Keratinocyte (primary cell): ENCODE data around the gene HINFP. TPM values are rescaled to one million over a fixed set of nuclear protein-coding genes. Genes with fewer than 3 reads are reported as not detected.
"Not testable (repeated sequence)": the region's sequence is repeated elsewhere in the genome, so short reads cannot be mapped to it uniquely, and the experiment has no call there.

Source experiments
- DNase-seq: peaks from one replicate; pipeline ENCODE4 v3.0.0-alpha.2; 2011; ENCODE audit warnings: low read depth, missing footprints, low spot score
- FAIRE-seq: peaks from 2 replicates; lab custom pipeline; 2011; peaks lifted over from hg19 to GRCh38; lab: Jason Lieb, UNC
- H2AFZ ChIP-seq: 2 replicates; pipeline ENCODE4 v1.6.0; 2012; ENCODE audit warnings: low read length, control low read depth, inconsistent platforms; ENCODE audit not compliant: control insufficient read depth
- H3K27ac ChIP-seq: 2 replicates; pipeline ENCODE4 v1.5.1; 2011; ENCODE audit warnings: low read length; ENCODE audit not compliant: control insufficient read depth, insufficient read depth
- H3K27me3 ChIP-seq: 3 replicates; pipeline ENCODE4 v1.6.0; 2011; ENCODE audit warnings: low read length; ENCODE audit not compliant: control insufficient read depth, insufficient read depth; ENCODE audit errors: extremely low read depth
- H3K36me3 ChIP-seq, 2 experiments: 2 replicates in 1 of 2; 3 replicates in 1 of 2; pipeline ENCODE4 v1.5.1; 2011; ENCODE audit warnings: low read length in 2 of 2, mild to moderate bottlenecking in 1 of 2; ENCODE audit not compliant: control insufficient read depth in 2 of 2, insufficient read depth in 2 of 2; ENCODE audit errors: extremely low read depth in 1 of 2
- H3K4me1 ChIP-seq: 3 replicates; pipeline ENCODE4 v1.5.1; 2011; ENCODE audit warnings: low read length; ENCODE audit not compliant: control insufficient read depth, insufficient read depth; ENCODE audit errors: extremely low read depth
- H3K4me2 ChIP-seq: 3 replicates; pipeline ENCODE4 v1.6.0; 2011; ENCODE audit warnings: low read depth, low read length; ENCODE audit not compliant: control insufficient read depth, insufficient read depth; ENCODE audit errors: extremely low read depth
- H3K4me3 ChIP-seq, 3 experiments: fragments of 200-600 bp in 1 of 3; sonication (generic) in 1 of 3; 2 replicates in 2 of 3; 3 replicates in 1 of 3; pipeline ENCODE4 v1.5.1; 2011 to 2016; ENCODE audit warnings: low read length in 3 of 3, mild to moderate bottlenecking in 3 of 3, control low read depth in 2 of 3, inconsistent platforms in 1 of 3, low read depth in 1 of 3, mixed read lengths in 1 of 3, mixed run types in 1 of 3, moderate library complexity in 1 of 3; ENCODE audit not compliant: control insufficient read depth in 2 of 3, insufficient read depth in 2 of 3; ENCODE audit errors: extremely low read depth in 1 of 3
- H3K79me2 ChIP-seq: 2 replicates; pipeline ENCODE4 v1.6.0; 2012; ENCODE audit warnings: low read length; ENCODE audit not compliant: control insufficient read depth, insufficient read depth
- H3K9ac ChIP-seq: 3 replicates; pipeline ENCODE4 v1.6.0; 2011; ENCODE audit warnings: low read length; ENCODE audit not compliant: control insufficient read depth, insufficient read depth; ENCODE audit errors: extremely low read depth
- H3K9me1 ChIP-seq: 3 replicates; pipeline ENCODE4 v1.6.0; 2011; ENCODE audit warnings: low read length; ENCODE audit not compliant: control insufficient read depth, insufficient read depth; ENCODE audit errors: extremely low read depth
- H3K9me3 ChIP-seq: 2 replicates; pipeline ENCODE4 v1.5.1; 2012; ENCODE audit warnings: low read depth, low read length; ENCODE audit not compliant: control insufficient read depth
- H4K20me1 ChIP-seq: 3 replicates; pipeline ENCODE4 v1.6.0; 2011; ENCODE audit warnings: low read length; ENCODE audit not compliant: control insufficient read depth, insufficient read depth; ENCODE audit errors: extremely low read depth
- EZH2 ChIP-seq: IDR thresholded peaks from one replicate; pipeline ENCODE4 v1.6.1; 2012; ENCODE audit warnings: inconsistent platforms, mild to moderate bottlenecking, low read length, moderate library complexity
- dilution Hi-C: fragments of 300-500 bp; cut with MboI; formaldehyde crosslinking; loops from one replicate; pipeline ENCODE4 v1.7.0; 2020; ENCODE audit warnings: low sequenced_read_pairs; ENCODE audit not compliant: extremely low pct_ligation_motif_present
- polyA plus RNA-seq, 5 experiments: library from polyadenylated mRNA; depleted of rRNA in 3 of 5; stranded (reverse) in 3 of 5; stranded (forward) in 1 of 5; unstranded in 1 of 5; fragments of >200 nt; gene quantifications; 1 replicate in 1 of 5; 2 replicates in 3 of 5; 3 replicates in 1 of 5; pipeline versions ENCODE4 v1.2.1 to v1.2.3, GENCODE V29; 2011 to 2012; ENCODE audit warnings: missing spikeins in 2 of 5, low read depth in 1 of 5, low replicate concordance in 1 of 5
- TF ChIP-seq, protein P1 (sequence below), 3 experiments: IDR thresholded peaks in 1 of 3; conservative IDR thresholded peaks in 1 of 3; optimal IDR thresholded peaks in 1 of 3; 2 replicates in 2 of 3; 3 replicates in 1 of 3; pipeline versions ENCODE3 to v1.5.1; 2011; ENCODE audit warnings: low read length in 3 of 3, mild to moderate bottlenecking in 3 of 3, moderate library complexity in 2 of 3, control low read depth in 1 of 3, inconsistent platforms in 1 of 3; ENCODE audit not compliant: insufficient read depth in 2 of 3; ENCODE audit errors: extremely low read depth in 1 of 3

Gene HINFP
- polyA plus RNA-seq, 1 donor (not counting 4 experiments of a cell fraction or from before 2014, with no cell fraction given), result 15.6 TPM

DNA sequence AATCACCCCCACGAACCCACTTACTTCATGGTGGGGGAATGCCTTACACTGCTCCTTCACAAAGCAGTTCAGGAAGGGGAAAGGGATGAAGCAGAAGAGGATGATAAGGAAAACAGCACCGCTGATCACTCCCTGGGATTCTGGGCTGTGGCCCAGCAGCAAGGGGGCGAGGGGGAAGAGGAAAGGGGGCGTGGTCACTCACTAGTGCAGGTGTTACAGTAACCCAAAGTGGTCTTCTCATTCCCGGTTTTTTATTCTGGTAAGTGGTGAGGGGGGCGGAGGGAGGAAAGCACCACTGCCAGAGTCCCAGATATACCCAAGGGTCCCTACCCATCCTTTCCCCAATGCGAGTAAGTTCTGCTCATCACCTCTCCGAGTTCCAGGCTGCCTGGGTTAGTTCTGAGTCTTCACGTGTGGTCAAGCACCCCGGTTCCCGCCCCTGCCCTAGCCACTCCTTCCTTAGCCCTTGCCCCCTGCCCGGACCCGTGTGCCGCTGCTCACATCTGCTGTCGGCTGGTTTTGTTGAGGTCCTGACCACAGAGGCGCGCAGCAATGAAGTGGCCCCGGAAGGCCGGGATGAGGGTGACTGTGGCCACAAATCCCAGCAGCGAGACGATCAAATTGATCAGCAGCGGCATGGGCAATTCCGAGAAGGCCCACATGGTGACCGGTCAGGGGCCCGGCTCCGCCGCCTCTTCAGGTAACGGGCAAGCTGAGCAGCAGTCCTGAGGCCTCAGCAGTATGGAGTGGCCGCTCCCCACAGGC lies 20.2 kb upstream of the HINFP start:
- H2AFZ ChIP-seq, result peak overlapping the region; percentile 98
- peaks cover 12 to 22% of the 10 kb centered on the region in 2 experiments for H3K36me3 ChIP-seq
- TF ChIP-seq, protein P1, sequence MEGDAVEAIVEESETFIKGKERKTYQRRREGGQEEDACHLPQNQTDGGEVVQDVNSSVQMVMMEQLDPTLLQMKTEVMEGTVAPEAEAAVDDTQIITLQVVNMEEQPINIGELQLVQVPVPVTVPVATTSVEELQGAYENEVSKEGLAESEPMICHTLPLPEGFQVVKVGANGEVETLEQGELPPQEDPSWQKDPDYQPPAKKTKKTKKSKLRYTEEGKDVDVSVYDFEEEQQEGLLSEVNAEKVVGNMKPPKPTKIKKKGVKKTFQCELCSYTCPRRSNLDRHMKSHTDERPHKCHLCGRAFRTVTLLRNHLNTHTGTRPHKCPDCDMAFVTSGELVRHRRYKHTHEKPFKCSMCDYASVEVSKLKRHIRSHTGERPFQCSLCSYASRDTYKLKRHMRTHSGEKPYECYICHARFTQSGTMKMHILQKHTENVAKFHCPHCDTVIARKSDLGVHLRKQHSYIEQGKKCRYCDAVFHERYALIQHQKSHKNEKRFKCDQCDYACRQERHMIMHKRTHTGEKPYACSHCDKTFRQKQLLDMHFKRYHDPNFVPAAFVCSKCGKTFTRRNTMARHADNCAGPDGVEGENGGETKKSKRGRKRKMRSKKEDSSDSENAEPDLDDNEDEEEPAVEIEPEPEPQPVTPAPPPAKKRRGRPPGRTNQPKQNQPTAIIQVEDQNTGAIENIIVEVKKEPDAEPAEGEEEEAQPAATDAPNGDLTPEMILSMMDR (optimal IDR thresholded peaks at IDR 0.05 in 1 of 3, IDR thresholded peaks at IDR 0.05 in 1 of 3, conservative IDR thresholded peaks at IDR 0.05 in 1 of 3; ENCODE audit: extremely low read depth in 1 of 3, insufficient read depth in 2 of 3, low read length in 3 of 3), result peak in 1 of 3 experiments; percentile 12
- TF ChIP-seq EZH2, result no peak
- FAIRE-seq, result no peak
- H3K9ac ChIP-seq, result peak overlapping the region; percentile 91
- peak overlapping the region; percentile 82 to 86 (median 86) for H3K4me3 ChIP-seq
- peaks cover 20% of the 10 kb centered on the region for H3K79me2 ChIP-seq
- DNase-seq, result no peak
- H3K27me3 ChIP-seq, result no peaks in the 10 kb centered on the region
- no peaks in the 10 kb centered on the region for H3K9me1 ChIP-seq
- H3K9me3 ChIP-seq, result no peaks in the 10 kb centered on the region
- no peaks in the 10 kb centered on the region for H4K20me1 ChIP-seq
- dilution Hi-C loops, result no loop called here
- H3K4me2 ChIP-seq, result peak overlapping the region; percentile 97
- peaks cover 22% of the 10 kb centered on the region for H3K4me1 ChIP-seq
- H3K27ac ChIP-seq, result peak overlapping the region; percentile 99

DNA sequence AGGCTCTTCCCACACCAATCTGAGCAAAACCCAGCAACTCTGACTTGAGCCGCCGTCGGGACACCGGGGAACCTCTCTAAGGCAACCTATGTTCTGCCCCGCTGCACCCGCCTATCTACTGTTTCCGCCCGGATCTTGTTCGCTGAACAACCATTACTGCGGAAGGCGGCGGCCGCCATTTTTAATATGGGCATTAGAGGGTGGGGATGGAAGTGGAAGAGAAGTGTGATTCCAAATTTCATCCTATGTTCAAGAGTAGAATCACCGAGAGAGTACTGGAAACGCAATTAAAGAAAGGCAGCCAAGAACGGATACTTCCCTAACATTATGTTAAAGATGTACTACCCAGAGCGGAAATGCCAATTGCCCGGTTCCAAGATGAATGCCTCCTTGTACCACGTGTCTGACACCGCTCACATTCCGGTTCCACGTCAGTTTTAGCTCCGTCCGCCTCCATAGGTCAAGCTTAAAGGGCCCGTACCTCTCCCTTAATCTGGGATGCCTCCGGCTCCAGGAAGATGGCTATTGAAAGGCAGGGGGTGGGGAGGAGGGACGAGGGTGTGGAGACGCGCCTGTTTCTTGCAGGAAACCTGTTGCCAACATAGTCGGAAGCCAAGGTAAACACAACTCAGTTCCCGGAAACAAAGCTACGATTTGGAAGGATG lies 19.5 kb upstream of the HINFP start, which contains the start of gene DPAGT1:
DPAGT1 (minus strand) TSS at position 95 of the 665 bp plus-strand sequence. CDS start 198 bp downstream, outside the sequence.
- no peaks in the 10 kb centered on the region for H3K9me1 ChIP-seq
- peak within 1 kb of the TSS; percentile 98 for H2AFZ ChIP-seq
- FAIRE-seq (peak; percentile 76), DNase-seq (peak; percentile 78)
- peaks cover 7 to 15% of the 10 kb centered on the region in 2 experiments for H3K36me3 ChIP-seq
- dilution Hi-C loops, result no loop called here
- H3K4me2 ChIP-seq, result peak within 1 kb of the TSS; percentile 97
- no peak for TF ChIP-seq EZH2
- TF ChIP-seq, protein P1 (optimal IDR thresholded peaks at IDR 0.05 in 1 of 3, IDR thresholded peaks at IDR 0.05 in 1 of 3, conservative IDR thresholded peaks at IDR 0.05 in 1 of 3; ENCODE audit: extremely low read depth in 1 of 3, insufficient read depth in 2 of 3, low read length in 3 of 3), result no peak
- no peaks in the 10 kb centered on the region for H3K9me3 ChIP-seq
- H3K4me3 ChIP-seq, result peak within 1 kb of the TSS; percentile 82 to 86 (median 86)
- peak within 1 kb of the TSS; percentile 99 for H3K27ac ChIP-seq
- peak within 1 kb of the TSS; percentile 91 for H3K9ac ChIP-seq
- no peaks in the 10 kb centered on the region for H3K27me3 ChIP-seq
- peaks cover 28% of the 10 kb centered on the region for H3K4me1 ChIP-seq
- no peaks in the 10 kb centered on the region for H4K20me1 ChIP-seq
- H3K79me2 ChIP-seq, result peaks cover 20% of the 10 kb centered on the region

DNA sequence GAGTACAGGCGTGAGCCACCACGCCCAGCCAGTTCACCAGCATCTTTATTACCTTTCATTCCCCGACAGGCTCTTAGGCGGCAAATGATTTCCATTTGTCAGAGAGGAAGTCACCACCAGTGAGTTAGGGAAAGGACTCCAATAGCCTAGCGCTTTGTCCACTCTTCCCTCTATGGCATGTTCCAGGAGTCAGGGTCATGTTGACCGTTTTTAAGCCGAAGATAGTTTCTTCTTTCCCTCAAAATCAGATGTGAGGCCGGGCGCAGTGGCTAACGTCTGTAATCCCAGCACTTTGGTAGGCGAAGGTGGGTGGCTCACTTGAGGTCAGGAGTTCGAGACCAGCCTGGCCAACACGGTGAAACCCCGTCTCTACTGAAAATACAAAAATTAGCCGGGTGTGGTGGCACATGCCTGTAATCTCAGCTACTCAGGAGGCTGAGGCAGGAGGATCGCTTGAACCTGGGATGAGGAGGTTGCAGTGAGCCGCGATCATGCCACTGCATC lies 18.2 kb upstream of the HINFP start:
- Histone ChIP-seq H2AFZ (peak overlapping the region; percentile 77), H3K4me2 (peak overlapping the region; percentile 97), H3K27ac (peak overlapping the region; percentile 99), H3K9ac (peak overlapping the region; percentile 91), H3K4me1 (peaks cover 33% of the 10 kb centered on the region), H3K79me2 (peaks cover 23% of the 10 kb centered on the region)
- H3K27me3 ChIP-seq, H3K9me3 ChIP-seq, H3K4me3 ChIP-seq, H4K20me1 ChIP-seq, DNase-seq, H3K36me3 ChIP-seq, H3K9me1 ChIP-seq, dilution Hi-C loops, FAIRE-seq: not testable (repeated sequence)
